ENCODE data around the gene DENND5A. TPM values are rescaled to one million over a fixed set of nuclear protein-coding genes. Genes with fewer than 3 reads are reported as not detected.
"Not testable (repeated sequence)": the region's sequence is repeated elsewhere in the genome, so short reads cannot be mapped to it uniquely, and the experiment has no call there.

The DENND5A gene
- total RNA-seq, 1 donor from 2014 or later, result 156 TPM

DNA sequence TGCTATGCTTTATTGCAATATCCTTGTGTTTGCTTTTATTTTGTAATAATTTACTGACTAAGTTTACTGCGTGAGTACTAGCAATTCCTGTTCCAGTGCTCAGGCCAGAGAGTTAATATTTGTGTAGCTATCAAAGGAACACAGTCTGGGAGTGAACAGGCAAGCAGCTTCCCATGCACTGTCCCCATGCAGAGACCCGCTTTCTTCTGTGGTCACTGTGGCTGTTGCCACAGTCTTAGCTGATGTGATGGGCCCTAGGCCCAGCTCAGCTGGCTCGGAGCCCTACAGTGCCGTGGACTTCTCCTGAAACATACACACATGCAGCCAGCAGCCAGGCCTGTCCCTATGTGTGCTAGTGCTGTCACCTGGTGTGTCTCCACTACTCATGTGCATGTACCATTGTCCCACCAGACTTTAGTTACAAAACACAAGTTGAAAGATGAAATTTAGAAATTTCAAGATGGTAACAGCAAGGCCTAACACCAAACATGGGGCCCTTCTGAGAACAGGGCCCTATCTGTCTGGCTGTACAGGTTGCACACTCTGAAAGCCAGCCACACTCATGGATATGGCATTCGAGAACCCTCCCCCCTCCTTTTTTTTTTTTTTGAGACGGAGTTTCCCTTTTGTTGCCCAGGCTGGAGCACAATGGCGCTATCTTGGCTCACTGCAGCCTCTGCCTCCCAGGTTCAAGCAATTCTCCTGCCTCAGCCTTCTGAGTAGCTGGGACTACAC is 161.4 kb downstream of the DENND5A start:
- Histone ChIP-seq H4K20me1 (ENCODE audit: insufficient read depth, low read length) (no peaks in the 10 kb centered on the region), H3K4me1 (ENCODE audit: insufficient read depth, low read length) (no peaks in the 10 kb centered on the region), H3K27me3 (ENCODE audit: insufficient read depth, low read length) (no peaks in the 10 kb centered on the region), H3K9me3 (ENCODE audit: insufficient read depth, low read depth, low read length) (no peaks in the 10 kb centered on the region), H3K79me2 (ENCODE audit: insufficient read depth, low read length) (no peaks in the 10 kb centered on the region), H3K9ac (ENCODE audit: low read length) (no peak overlapping the region), H3K36me3 (ENCODE audit: insufficient read depth, low read length) (no peaks in the 10 kb centered on the region), H3K27ac (ENCODE audit: low read depth, low read length) (no peak overlapping the region), H3K4me3 (ENCODE audit: insufficient read depth, low read depth, low read length) (no peak overlapping the region), H3K4me2 (ENCODE audit: low read length) (no peak overlapping the region), H2AFZ (ENCODE audit: low read depth, low read length) (no peak overlapping the region)
- Mint-ChIP-seq H3K27me3 (ENCODE audit: low read depth, unreplicated experiment) (no peaks in the 10 kb centered on the region), H3K9me3 (ENCODE audit: unreplicated experiment) (peaks cover 2% of the 10 kb centered on the region), H3K27ac (ENCODE audit: unreplicated experiment) (no peak overlapping the region), H3K4me1 (ENCODE audit: low read depth, unreplicated experiment) (peaks cover 3% of the 10 kb centered on the region), H3K4me3 (ENCODE audit: unreplicated experiment) (no peak overlapping the region), H3K36me3 (ENCODE audit: low read depth, unreplicated experiment) (peaks cover 8% of the 10 kb centered on the region)
- no peak for DNase-seq (ENCODE audit: low read depth)
- no peak for FAIRE-seq
- TF ChIP-seq, protein P1, sequence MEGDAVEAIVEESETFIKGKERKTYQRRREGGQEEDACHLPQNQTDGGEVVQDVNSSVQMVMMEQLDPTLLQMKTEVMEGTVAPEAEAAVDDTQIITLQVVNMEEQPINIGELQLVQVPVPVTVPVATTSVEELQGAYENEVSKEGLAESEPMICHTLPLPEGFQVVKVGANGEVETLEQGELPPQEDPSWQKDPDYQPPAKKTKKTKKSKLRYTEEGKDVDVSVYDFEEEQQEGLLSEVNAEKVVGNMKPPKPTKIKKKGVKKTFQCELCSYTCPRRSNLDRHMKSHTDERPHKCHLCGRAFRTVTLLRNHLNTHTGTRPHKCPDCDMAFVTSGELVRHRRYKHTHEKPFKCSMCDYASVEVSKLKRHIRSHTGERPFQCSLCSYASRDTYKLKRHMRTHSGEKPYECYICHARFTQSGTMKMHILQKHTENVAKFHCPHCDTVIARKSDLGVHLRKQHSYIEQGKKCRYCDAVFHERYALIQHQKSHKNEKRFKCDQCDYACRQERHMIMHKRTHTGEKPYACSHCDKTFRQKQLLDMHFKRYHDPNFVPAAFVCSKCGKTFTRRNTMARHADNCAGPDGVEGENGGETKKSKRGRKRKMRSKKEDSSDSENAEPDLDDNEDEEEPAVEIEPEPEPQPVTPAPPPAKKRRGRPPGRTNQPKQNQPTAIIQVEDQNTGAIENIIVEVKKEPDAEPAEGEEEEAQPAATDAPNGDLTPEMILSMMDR (IDR thresholded peaks at IDR 0.05; ENCODE audit: insufficient read depth, low read depth, low read length), result no peak
- TF ChIP-seq EZH2 (IDR thresholded peaks at IDR 0.05; ENCODE audit: insufficient read depth, low read length), result no peak

DNA sequence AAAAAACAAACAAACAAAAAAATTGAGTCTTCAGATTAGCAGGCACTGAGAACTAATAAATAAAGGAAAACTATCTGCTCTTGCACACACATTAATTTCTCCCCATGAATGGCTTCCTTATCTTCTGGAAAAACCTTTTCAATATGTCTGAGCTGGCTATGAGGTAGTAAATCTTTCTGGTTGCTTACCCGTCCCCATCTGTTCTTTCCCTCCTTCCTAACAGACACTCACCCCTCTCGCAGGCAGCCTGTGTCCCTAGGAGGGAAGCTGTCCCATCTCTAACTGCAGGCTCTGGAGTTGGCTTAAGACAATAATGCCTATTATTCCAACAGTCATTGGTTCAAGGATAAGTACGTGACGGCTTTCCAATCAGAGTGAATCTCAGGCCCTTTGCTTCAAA is 165.5 kb downstream of the DENND5A start:
- H3K27ac Mint-ChIP-seq (ENCODE audit: unreplicated experiment), result no peak overlapping the region
- Histone ChIP-seq H3K4me3 (ENCODE audit: insufficient read depth, low read depth, low read length) (no peak overlapping the region), H3K36me3 (ENCODE audit: insufficient read depth, low read length) (no peaks in the 10 kb centered on the region), H2AFZ (ENCODE audit: low read depth, low read length) (no peak overlapping the region), H3K4me2 (ENCODE audit: low read length) (no peak overlapping the region), H3K9me3 (ENCODE audit: insufficient read depth, low read depth, low read length) (no peaks in the 10 kb centered on the region), H3K79me2 (ENCODE audit: insufficient read depth, low read length) (no peaks in the 10 kb centered on the region), H3K4me1 (ENCODE audit: insufficient read depth, low read length) (no peaks in the 10 kb centered on the region), H3K27ac (ENCODE audit: low read depth, low read length) (no peak overlapping the region), H4K20me1 (ENCODE audit: insufficient read depth, low read length) (no peaks in the 10 kb centered on the region), H3K27me3 (ENCODE audit: insufficient read depth, low read length) (no peaks in the 10 kb centered on the region), H3K9ac (ENCODE audit: low read length) (no peak overlapping the region)
- peaks cover 7% of the 10 kb centered on the region for H3K9me3 Mint-ChIP-seq (ENCODE audit: unreplicated experiment)
- FAIRE-seq, result no peak
- TF ChIP-seq, protein P1 (IDR thresholded peaks at IDR 0.05; ENCODE audit: insufficient read depth, low read depth, low read length), result no peak
- TF ChIP-seq EZH2 (IDR thresholded peaks at IDR 0.05; ENCODE audit: insufficient read depth, low read length), result no peak
- peaks cover 2% of the 10 kb centered on the region for H3K27me3 Mint-ChIP-seq (ENCODE audit: low read depth, unreplicated experiment)
- peaks cover 3% of the 10 kb centered on the region for H3K4me1 Mint-ChIP-seq (ENCODE audit: low read depth, unreplicated experiment)
- no peak for DNase-seq (ENCODE audit: low read depth)
- no peak overlapping the region for H3K4me3 Mint-ChIP-seq (ENCODE audit: unreplicated experiment)
- H3K36me3 Mint-ChIP-seq (ENCODE audit: low read depth, unreplicated experiment), result peaks cover 22% of the 10 kb centered on the region

DNA sequence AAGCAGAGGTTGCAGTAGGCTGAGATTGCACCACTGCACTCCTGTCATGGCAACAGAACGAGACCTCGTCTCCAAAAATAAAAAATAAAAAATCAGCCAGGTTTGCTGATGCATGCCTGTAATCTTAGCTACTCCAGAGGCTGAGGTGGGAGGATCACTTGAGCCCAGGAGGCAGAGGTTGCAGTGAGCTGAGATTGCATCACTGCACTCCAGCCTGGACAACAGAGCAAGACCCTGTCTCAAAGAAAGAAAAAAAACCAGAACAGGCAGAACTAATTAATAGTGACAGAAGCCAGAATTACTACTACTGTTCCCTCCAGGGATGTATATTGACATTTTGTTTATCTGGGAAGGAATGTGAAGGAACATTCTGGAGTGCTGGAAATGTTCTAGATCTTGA is 166.7 kb downstream of the DENND5A start:
- H3K4me3 Mint-ChIP-seq (ENCODE audit: unreplicated experiment); FAIRE-seq: not testable (repeated sequence)

DNA sequence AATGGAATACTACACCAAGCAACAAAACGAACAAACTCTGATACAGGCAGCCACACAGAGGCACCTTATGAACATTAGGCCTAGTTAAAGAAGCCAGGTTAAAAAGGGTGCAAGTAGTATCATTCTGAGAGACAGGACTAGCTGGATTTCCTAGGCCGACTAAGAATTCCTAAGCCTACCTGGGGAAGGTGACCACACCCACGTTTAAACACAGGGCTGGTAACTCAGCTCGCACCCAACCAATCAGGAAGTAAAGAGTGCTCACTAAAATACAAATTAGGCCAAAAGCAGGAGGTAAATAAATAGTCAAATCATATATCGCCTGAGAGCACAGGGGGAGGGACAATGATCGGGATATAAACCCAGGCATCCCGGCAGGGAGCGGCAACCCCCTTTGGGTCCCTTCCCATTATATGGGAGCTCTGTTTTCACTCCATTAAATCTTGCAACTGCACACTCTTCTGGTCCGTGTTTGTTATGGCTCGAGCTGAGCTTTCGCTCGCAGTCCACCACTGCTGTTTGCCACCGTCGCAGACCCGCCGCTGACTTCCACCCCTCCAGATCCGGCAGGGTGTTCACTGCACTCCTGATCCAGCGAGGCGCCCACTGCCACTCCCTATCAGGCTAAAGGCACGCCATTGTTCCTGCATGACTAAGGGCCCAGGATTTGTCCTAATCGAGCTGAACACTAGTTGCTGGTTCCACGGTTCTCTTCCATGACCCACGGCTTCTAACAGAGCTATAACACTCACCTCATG is 167.8 kb downstream of the DENND5A start:
- not testable (repeated sequence) for H2AFZ ChIP-seq (ENCODE audit: low read depth, low read length); H3K27ac Mint-ChIP-seq (ENCODE audit: unreplicated experiment); H3K9me3 ChIP-seq (ENCODE audit: insufficient read depth, low read depth, low read length); H3K4me1 Mint-ChIP-seq (ENCODE audit: low read depth, unreplicated experiment); H3K9ac ChIP-seq (ENCODE audit: low read length); DNase-seq (ENCODE audit: low read depth); H3K27me3 ChIP-seq (ENCODE audit: insufficient read depth, low read length); H3K4me1 ChIP-seq (ENCODE audit: insufficient read depth, low read length); H3K9me3 Mint-ChIP-seq (ENCODE audit: unreplicated experiment); H3K79me2 ChIP-seq (ENCODE audit: insufficient read depth, low read length); H3K36me3 ChIP-seq (ENCODE audit: insufficient read depth, low read length); FAIRE-seq; H3K27ac ChIP-seq (ENCODE audit: low read depth, low read length); H3K4me3 Mint-ChIP-seq (ENCODE audit: unreplicated experiment); H4K20me1 ChIP-seq (ENCODE audit: insufficient read depth, low read length); H3K4me2 ChIP-seq (ENCODE audit: low read length); H3K4me3 ChIP-seq (ENCODE audit: insufficient read depth, low read depth, low read length)
- Mint-ChIP-seq H3K27me3 (ENCODE audit: low read depth, unreplicated experiment) (peaks cover 12% of the 10 kb centered on the region), H3K36me3 (ENCODE audit: low read depth, unreplicated experiment) (peaks cover 27% of the 10 kb centered on the region)

More for the DNA sequence above, 166.7 kb downstream of the DENND5A start:
- not testable (repeated sequence) for H4K20me1 ChIP-seq (ENCODE audit: insufficient read depth, low read length); H3K27ac ChIP-seq (ENCODE audit: low read depth, low read length); H3K9me3 Mint-ChIP-seq (ENCODE audit: unreplicated experiment); H3K27ac Mint-ChIP-seq (ENCODE audit: unreplicated experiment); H3K4me1 ChIP-seq (ENCODE audit: insufficient read depth, low read length); H3K36me3 ChIP-seq (ENCODE audit: insufficient read depth, low read length); H3K4me3 ChIP-seq (ENCODE audit: insufficient read depth, low read depth, low read length); DNase-seq (ENCODE audit: low read depth); H3K79me2 ChIP-seq (ENCODE audit: insufficient read depth, low read length); H3K27me3 Mint-ChIP-seq (ENCODE audit: low read depth, unreplicated experiment); H3K9me3 ChIP-seq (ENCODE audit: insufficient read depth, low read depth, low read length); H3K27me3 ChIP-seq (ENCODE audit: insufficient read depth, low read length); H2AFZ ChIP-seq (ENCODE audit: low read depth, low read length); H3K4me1 Mint-ChIP-seq (ENCODE audit: low read depth, unreplicated experiment); H3K9ac ChIP-seq (ENCODE audit: low read length); H3K4me2 ChIP-seq (ENCODE audit: low read length)
- H3K36me3 Mint-ChIP-seq (ENCODE audit: low read depth, unreplicated experiment), result peaks cover 27% of the 10 kb centered on the region
